B cell (primary cell): ENCODE measurements around the gene PPP1R18.

Source experiments
- EZH2 ChIP-seq: IDR thresholded peaks from 2 replicates; pipeline ENCODE4 v1.6.1; 2012; ENCODE audit warnings: borderline replicate concordance, low read depth, mild to moderate bottlenecking, moderate library complexity, low read length; ENCODE audit not compliant: insufficient read depth, poor library complexity, severe bottlenecking
- TF ChIP-seq, protein P1 (sequence below): fragments of 200-600 bp; IDR thresholded peaks from one replicate; pipeline ENCODE4 v1.8.0; 2022; ENCODE audit warnings: antibody characterized with exemption, mild to moderate bottlenecking

DNA sequence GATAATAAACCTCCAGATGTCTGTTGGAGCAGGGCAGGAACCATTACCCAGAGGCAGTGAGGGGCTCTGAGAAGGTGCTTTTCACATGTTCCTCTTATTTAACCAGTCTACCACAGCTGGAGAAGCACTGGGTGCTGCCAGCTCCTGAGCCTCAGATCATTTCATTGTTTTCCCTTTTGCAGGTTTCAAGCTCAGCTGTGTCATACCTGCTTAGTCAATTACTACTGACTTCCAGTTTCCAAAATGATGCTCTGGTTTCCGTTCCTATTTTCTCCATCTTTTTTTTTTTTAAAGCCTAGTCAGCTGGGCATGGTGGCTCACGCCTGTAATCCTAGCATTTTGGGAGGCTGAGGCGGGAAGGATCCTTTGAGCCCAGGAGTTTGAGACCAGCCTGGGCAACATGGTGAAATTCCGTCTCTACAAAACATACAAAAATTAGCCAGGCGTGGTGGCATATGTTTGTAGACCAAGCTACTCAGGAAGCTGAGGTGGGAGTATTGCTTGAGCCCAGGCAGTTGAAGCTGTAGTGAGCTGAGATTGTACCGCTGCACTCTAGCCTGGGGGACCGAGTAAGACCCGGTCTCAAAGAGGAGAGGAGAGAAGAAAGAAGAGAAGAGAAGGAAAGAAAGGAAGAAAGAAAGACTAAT, 49.3 kb upstream of the PPP1R18 start:
- TF ChIP-seq, protein P1, sequence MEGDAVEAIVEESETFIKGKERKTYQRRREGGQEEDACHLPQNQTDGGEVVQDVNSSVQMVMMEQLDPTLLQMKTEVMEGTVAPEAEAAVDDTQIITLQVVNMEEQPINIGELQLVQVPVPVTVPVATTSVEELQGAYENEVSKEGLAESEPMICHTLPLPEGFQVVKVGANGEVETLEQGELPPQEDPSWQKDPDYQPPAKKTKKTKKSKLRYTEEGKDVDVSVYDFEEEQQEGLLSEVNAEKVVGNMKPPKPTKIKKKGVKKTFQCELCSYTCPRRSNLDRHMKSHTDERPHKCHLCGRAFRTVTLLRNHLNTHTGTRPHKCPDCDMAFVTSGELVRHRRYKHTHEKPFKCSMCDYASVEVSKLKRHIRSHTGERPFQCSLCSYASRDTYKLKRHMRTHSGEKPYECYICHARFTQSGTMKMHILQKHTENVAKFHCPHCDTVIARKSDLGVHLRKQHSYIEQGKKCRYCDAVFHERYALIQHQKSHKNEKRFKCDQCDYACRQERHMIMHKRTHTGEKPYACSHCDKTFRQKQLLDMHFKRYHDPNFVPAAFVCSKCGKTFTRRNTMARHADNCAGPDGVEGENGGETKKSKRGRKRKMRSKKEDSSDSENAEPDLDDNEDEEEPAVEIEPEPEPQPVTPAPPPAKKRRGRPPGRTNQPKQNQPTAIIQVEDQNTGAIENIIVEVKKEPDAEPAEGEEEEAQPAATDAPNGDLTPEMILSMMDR = no peak
- no peak for TF ChIP-seq EZH2
